Hepatocyte (in vitro differentiated cells): ENCODE measurements around the gene PPP1R2.

ENCODE experiments used
- EZH2 ChIP-seq: fragments of 200-600 bp; sonication (generic); IDR thresholded peaks from 2 replicates; pipeline ENCODE4 v1.6.1; 2016; ENCODE audit warnings: antibody characterized with exemption, mild to moderate bottlenecking, borderline replicate concordance
- EZH2phosphoT487 ChIP-seq: fragments of 200-600 bp; sonication (generic); IDR thresholded peaks from one replicate; pipeline ENCODE4 v1.6.1; 2018; ENCODE audit warnings: antibody characterized with exemption, mild to moderate bottlenecking, low read depth, moderate library complexity; ENCODE audit not compliant: unreplicated experiment, severe bottlenecking
- TF ChIP-seq, protein P1 (sequence below): fragments of 200-600 bp; sonication (generic); IDR thresholded peaks from 2 replicates; pipeline ENCODE4 v1.5.1; 2016; ENCODE audit warnings: antibody characterized with exemption, mild to moderate bottlenecking; ENCODE audit not compliant: poor library complexity

DNA sequence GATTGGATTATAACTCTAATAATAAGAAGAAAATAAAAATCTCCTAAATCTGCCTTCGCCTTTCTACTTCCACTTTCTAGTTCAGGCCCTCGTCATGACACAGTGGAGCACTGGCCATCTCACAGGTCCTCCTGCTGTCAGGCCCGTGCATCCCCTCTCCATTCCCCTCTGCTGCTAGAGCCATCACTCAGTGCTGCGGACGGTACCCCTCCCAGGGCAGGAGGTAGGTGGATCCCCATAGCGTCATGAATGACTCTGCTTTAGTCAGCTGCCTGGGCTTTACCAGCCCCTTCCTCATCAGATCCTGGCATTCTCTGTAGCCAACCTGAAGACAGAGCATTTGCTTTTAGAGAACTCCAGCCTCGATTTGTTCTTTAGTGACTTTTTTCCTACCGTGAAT, 12.0 kb upstream of the PPP1R2 start:
- TF ChIP-seq, protein P1, sequence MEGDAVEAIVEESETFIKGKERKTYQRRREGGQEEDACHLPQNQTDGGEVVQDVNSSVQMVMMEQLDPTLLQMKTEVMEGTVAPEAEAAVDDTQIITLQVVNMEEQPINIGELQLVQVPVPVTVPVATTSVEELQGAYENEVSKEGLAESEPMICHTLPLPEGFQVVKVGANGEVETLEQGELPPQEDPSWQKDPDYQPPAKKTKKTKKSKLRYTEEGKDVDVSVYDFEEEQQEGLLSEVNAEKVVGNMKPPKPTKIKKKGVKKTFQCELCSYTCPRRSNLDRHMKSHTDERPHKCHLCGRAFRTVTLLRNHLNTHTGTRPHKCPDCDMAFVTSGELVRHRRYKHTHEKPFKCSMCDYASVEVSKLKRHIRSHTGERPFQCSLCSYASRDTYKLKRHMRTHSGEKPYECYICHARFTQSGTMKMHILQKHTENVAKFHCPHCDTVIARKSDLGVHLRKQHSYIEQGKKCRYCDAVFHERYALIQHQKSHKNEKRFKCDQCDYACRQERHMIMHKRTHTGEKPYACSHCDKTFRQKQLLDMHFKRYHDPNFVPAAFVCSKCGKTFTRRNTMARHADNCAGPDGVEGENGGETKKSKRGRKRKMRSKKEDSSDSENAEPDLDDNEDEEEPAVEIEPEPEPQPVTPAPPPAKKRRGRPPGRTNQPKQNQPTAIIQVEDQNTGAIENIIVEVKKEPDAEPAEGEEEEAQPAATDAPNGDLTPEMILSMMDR = no peak
- TF ChIP-seq EZH2 (no peak), EZH2phosphoT487 (no peak)
